Glomerular endothelial cell (primary cell): ENCODE results near the gene HPDL. TPM values are rescaled to one million over a fixed set of nuclear protein-coding genes. Genes with fewer than 3 reads are reported as not detected.

Source experiments
- DNase-seq: peaks from one replicate; pipeline ENCODE4 v3.0.0-alpha.2; 2011; ENCODE audit warnings: low read depth, low spot score; ENCODE audit errors: extremely low read depth
- total RNA-seq: library from RNA; depleted of rRNA; stranded (reverse); fragments of >200 nt; gene quantifications from 2 replicates; pipeline ENCODE4 v1.2.3, GENCODE V29; 2015

HPDL gene
- total RNA-seq, 1 donor from 2014 or later: 2.1 TPM

DNA sequence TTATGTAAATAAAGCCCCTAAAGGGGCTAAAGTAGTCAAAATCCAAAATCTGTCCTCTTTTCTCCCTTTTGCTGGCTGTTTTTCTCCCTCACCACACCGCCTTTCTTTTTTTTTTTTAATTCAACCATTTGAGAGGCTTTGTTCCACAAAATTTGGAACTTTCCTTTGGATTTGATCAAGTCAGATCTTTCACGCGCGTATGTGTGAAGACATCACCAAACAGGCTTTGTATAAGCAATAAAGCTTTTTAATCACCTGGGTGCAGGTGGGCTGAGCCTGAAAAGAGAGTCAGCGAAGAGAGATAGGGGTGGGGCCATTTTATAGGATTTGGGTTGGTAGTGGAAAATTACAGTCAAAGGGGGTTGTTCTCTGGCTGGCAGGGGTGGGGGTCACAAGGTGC lies 5.3 kb upstream of the HPDL start:
- DNase-seq: no peak

DNA sequence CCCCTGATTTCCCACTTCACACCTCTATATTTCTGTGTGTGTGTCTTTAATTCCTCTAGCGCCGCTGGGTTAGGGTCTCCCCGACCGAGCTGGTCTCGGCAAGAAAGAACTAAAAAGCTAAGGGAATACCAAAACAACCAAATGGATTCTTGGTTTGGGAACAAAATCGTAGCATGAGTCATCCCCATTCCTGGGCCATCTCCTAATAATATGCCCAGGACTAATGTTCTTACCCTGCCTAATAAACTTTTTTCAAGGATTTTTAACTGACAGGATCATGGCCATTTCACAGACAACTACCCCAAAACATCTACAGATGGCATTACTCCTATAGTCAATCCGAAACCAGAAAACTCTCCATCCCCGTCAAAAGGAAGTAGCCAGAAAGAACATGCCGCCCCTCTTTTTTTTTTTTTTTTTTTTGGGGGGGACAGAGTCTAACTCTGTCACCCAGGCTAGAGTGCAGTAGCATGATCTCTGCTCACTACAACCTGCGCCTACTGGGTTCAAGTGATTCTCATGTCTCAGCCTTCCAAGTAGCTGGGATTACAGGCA lies 4.1 kb upstream of the HPDL start:
- no peak for DNase-seq

DNA sequence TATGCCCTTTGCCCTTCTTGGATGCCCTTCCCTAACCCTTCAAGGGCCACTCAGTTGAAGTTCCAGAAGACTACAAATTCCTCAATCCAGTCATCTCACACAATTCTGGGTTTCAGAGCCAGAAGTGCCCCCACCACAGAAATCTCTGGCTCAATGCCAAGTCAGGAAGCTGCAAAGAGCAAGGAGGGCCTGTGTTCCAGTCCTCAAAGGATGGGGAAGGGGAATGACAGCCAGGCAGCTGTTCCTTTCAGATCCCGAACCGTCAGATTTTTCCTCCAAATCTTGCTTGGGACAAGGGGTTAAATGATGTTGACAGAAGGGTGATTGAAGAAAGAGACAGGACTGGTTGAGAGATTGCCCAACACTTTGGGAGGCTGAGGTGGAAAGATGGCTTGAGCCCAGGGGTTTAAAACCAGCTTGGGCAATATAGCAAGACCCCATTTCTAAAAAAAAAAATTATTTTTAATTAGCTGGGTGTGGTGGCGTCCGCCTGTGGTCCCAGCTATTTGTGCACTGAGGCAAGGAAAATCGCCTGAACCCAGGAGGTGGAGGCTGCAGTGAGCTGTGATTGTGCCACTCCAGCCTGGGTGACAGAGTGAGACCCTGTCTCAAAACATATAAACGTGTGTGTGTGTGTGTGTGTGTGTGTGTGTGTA lies 716 bp upstream of the HPDL start:
- DNase-seq: no peak

DNA sequence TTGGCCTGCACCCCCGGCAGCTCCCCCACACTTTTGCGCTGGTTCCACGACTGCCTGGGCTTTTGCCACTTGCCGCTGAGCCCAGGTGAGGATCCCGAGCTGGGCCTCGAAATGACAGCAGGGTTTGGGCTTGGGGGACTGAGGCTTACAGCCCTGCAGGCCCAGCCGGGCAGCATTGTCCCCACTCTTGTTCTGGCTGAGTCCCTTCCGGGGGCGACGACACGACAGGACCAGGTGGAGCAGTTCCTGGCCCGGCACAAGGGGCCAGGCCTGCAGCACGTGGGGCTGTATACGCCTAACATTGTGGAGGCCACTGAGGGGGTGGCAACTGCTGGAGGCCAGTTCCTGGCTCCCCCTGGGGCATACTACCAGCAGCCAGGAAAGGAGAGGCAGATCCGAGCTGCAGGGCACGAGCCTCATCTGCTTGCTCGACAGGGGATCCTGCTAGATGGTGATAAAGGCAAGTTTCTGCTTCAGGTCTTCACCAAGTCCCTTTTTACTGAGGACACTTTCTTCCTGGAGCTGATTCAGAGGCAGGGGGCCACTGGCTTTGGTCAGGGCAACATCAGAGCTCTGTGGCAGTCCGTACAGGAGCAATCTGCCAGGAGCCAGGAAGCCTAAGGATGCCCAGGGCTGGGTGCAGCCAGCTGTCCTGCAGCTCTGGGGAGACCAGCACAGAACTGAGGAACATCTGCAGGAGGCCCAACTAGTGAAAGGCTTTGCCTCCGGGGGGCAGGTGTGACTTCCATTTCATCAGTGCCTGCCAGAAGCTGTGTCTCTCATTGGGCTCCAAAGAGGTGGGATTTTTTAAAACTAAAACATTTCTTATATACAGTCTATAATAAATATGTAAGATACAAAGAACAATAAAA lies 1.2 kb downstream of the HPDL start:
- no peak for DNase-seq

DNA sequence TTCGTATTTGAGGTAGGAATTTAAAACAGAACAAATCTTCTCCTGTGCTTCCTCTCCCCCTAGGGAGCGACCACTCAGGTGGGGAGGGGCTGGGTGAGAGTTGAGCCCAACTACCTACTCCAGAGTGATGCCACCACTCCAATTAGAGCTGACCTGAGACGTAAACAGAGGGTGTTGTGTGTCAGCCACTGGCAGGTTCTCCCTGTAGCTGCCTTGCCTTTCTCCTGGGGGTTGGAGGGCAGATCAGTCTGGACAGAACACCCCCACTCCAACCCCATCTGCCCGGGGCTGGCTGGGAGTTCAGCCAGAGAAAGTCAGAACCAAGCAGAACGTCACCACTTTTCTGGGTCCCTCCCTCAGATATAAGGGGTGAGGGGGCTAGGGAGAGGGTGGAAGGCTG lies 2.0 kb downstream of the HPDL start:
- DNase-seq: no peak

DNA sequence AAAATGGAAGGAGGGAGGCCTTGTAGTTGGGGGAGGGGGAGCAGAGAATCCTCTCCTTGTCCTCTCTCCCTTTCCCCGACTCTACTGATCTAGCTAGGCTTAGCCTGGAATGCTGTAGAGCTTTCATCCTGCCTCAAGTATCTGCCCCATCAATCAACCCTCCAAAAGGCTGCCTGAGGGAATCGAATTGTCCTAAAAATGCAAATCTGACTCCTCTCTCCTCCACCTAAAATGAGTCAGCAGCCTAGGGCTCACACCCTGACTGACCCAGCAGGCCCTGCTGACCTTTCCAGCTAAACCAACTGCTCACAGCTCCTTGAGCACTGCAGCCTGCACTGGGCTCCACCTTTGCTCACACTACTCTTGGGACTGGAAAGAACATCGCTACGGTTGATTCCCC lies 2.8 kb downstream of the HPDL start:
- no peak for DNase-seq

DNA sequence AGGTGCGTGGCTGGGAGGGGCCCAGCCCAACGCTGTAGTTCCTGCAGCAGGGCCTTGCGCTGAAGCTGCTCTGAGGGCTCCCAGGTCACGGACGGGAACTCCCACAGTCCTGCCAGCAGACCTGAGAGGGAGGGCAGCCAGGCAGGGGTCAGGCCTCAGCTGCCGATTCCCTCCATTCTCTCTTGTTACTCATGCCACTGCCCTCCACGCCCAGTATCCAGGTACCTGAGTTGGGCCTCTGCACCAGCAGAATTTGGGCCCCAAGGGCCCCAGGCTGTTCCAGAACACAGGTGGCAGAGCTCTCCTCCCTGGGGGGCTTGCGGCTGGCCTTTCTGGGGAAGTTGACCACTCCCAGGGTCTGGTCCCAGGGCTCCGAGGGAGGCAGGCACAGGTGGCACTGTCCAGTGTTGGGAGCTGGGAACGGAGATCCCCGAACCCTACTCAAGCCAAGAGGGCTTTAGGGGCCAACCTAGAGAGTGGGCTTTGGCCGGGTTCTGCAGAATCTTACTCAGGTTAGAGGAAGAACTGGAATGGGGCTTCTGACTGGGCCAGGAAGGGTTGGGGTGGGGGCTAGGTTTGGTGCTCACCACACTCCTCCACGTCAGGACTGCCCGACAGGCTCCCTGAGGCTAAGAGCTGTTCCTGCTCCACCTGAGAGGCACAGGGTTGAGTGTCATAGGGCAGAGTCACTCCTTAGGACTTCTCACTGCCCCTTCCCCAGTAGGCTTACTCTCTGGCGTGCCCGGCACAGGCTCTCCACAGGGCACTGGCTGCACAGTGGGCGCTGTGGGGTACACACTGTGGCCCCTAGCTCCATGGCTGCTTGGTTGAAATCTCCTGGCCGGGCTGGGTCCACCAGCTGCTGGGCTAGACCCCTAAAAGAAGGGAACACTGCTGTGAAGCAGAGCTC lies 5.0 kb downstream of the HPDL start:
- DNase-seq: no peak

DNA sequence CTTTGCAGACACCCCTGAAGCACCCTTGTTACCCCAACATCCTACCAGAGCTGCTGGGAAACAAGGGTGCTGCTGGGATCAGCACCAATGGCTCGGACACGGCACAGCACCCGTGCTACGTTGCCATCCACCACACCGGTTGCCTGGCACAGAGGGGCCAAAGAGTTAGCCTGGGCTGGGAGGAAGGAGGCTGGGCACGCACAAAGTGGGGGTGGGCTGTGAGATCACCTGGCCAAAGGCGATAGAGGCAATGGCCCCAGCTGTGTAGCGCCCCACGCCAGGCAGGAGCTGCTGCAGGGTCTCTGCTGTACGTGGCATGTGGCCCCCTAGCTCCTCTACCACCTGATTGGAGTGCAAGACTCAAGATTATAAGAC lies 5.6 kb downstream of the HPDL start:
- no peak for DNase-seq

DNA sequence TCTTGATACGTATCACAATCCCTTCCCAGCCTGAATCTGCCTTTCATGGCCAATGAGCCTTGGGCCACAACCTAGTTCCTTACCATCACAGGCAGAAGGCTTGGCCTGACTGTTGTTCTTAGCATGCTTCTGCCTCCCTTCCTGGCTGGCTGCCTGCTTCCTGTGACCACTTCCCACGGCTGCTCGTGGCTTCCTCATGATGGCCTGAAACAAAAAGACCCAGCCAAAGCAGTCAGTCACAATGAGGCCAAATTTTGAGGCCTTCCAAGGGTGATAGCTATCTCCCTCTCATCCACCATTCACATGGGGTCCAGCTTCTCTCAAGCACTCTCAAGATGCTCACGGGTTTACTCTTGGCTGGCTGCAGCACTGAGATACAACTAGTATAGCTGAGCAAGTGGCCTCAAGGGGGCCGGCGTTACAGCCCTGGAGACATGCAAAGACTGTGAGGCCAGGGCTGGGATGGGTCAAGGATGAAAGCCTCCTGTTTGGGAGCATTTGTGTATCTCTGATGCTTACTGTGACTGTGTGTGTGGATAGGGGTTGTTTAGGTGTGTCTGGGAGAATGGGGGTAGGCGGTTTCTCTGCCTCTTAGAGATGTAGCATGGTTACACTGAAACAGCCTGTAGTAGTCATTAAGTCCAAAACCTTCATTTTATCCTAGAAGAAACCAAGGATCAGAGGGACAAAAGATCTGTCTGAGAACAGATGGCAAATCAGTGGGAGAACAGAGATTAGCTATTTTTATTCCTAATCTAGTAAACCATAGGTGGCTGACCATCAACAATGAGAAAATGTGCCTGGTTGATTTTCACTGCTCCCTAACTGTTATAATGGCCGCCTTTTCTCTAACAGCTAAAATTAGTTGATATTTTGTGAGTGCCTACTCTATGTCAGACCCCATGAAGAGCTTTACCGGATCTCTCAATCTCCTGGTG lies 7.9 kb downstream of the HPDL start:
- no peak for DNase-seq

DNA sequence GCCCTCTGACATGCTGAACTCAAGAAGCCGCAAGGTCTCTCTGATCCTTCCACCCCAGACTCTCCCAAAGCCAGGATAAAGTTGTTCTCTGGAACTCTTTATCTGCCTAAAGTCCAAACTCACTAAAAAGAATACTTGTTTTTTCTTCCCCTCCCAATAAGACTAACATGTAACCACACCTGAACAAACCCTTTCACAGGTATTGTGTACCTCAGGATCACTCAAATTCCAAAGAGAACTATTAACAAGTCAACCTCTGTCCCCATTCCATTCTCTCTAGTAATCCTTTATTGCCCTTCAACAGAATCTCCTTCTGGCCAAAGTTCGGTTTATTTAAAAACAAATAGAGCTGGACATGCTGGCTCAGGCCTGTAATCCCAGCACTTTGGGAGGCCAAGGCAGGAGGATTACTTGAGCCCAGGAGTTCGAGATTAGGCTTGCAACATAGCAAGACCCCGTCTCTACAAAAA lies 9.2 kb downstream of the HPDL start:
- DNase-seq: no peak

DNA sequence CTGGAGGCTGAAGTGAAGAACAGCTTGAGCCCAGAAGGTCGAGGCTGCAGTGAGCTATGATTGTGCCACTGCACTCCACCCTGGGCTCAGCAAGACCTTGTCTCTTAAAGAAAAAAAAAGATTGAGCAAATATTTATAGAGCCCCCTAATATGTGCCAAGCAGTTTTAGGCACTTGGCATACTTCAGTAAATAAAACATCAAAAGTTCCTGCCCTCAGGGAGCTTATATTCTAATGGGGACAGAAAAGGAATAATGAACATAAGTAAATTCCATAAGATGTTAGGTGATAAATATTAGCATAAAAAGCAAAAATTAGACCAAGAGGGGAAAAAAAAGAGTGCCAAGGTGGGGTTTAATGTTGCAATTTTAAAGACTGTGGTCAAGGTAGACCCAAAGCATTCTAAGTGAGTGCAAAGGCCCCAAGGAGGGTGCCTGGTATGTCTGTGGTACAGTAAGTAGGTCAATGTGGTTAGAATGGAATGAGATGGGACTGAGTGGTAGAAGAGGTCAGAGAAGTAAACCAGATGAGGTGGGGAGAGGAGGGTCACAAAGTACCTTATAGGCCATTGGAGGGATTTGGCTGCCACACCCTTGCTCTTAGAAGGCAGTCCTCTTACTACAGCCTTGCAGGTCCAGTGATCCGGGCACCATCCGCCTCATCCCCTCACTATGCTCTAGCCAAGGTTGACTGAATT lies 11.1 kb downstream of the HPDL start:
- DNase-seq: no peak

DNA sequence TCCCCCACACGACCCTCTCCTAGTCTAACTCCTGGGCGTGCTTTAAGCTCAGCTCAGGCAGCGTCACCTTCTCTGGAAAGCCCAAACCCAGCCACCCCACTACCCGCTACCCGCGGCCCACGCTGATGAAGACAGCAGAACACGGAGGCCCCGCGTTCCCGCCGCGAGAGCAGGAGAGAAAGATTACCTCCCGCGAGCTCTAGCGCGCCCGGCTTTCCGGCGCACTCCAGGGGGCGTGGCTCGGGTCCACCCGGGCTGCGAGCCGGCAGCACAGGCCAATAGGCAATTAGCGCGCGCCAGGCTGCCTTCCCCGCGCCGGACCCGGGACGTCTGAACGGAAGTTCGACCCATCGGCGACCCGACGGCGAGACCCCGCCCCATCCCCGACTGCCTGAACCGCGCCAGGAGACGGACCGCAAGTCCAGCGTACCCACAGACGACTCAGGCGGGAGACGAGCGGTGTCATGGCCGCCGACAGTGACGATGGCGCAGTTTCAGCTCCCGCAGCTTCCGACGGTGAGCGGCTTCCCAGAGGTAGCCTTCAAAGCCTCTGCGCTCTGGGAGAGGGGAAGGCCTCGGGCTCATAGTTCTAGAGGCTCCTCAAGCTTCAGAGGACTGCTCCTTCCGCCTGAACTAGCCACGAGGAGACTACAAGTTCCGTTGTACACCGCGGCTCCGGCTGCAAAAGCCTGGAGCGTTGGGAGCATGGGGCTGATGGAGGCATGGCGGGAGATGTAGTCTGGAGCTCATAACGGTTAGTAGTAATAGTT lies 13.3 kb downstream of the HPDL start, which contains the start of the genes MUTYH and TOE1:
Gene MUTYH, minus strand, starts transcription at position 652 of the 770 bp plus-strand sequence. CDS start 5,935 bp downstream, outside the sequence.
Gene TOE1, plus strand, starts transcription at position 382 of the 770 bp plus-strand sequence. Its CDS starts 83 bp downstream, at position 465.
- DNase-seq: peak; percentile 36

DNA sequence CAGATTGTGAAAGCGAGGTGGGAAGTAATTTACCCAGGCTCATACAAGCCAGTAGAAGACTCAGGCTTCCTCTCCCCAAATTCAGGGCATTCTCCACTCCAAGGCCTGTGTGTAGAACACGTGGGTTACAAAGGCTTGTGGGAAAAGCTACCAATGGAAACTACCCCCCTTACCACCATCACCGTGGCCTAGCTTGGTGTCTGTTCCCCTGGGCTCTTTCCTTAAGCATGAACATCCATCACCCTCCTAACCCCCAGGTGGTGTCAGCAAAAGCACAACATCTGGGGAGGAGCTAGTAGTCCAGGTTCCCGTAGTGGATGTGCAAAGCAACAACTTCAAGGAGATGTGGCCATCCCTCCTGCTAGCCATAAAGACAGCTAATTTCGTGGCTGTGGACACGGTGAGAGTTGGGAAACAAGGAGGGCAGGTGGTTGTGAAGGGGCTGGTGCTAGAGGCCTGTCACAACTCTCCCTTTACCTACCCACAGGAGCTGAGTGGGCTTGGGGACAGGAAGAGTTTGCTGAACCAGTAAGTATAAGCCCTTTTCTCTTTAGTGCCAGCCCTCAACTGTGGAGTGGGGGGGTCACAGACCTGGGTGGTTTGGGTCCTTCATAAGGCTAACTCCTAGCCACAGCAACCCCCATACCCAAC lies 14.2 kb downstream of the HPDL start:
- DNase-seq: no peak

DNA sequence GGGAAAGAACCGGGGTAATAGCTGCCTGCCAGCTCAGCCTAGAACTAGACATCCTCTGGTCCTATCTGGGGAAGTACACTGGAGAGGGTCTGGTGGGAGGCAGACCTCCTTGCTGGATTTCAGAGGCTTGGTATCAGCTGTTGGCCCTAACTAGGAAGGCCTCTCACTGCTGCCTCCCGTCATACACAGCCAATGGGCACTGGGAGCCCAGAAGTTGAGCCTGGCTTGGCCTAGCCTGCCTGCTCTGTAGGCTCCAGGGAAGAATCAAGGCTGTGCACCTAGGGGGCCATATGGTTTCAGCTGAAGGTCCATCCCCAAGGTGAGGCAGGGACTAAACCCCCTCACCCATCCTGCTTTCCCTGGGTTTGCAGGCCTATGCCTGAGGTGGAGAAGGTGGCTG lies 17.8 kb downstream of the HPDL start:
- DNase-seq: no peak

DNA sequence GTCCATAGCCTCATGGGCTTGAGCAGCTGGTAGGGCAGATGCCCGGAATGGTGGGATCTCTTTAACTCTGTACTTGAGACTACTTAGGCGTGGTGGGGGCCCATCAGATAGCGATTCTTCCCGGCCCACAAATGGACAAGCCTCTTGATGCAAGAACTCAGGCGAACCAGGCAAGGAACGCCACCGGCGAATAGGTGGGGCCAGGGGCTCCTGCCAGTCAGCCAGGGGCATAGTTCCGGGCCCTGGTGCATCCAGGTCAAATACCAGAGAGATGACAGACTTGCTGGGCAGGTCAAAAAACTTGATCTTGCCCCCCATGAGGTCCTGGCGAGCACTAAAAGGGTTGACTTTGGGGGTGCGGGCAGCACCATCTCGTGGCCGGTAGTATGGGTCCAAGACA lies 18.3 kb downstream of the HPDL start:
- no peak for DNase-seq

DNA sequence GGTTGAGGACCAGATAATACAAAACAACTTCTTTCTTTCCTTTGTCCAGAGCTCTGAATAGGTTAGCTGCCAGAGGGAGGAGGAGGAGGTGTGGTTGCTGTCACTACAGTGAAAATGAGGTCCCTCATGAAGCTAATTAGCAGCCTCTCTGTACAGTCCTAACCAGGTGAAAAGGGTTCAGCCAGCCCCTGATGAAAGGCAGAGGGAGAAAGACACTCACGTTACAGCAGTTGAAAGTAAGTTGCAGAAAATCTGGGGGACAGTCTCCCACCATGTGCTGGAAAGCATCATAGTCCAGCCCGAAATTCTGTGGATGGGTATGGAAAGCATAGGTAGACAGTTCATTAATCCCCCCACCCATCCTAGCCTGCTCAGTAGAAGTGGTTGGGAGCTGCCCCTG lies 19.8 kb downstream of the HPDL start:
- DNase-seq: no peak

DNA sequence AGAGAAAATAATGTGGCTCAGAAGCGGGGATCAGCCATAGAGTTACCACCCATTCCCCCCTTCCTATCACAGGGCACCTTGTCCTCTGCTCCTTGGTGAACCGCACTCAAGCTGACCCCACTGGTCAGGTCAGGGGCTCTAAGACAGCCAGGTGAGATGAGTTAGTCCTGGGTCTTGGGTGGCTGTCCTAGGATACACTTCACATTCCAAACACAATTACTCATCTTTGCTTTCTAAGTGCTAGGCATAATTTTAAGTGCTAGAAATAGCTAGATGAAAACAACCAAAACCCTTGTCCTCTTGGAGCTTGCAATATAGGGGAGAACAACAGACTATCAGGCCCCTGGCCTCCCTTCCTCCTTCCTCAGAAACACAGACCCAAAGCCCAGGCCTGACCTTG lies 21.3 kb downstream of the HPDL start:
- DNase-seq: no peak

DNA sequence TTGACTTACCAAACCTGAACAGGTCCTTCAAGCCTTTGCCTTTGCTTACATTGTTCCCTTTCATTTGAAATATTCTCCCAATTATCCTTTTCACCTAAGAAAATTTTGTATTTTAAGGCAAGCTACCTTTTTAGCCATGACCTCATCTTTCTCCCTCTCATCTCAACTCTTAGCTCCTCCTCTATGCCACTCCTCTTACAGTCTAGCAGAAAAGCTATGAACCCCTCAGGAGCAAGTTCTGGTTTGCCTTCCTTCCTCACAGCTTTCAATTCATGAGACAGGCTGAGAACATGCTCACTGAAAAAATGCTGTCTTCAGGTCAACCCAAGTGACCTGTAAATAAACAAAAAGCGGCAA lies 21.9 kb downstream of the HPDL start:
- DNase-seq: no peak
